HepG2 (cell line): ENCODE data around the gene SREBF1. TPM values are rescaled to one million over a fixed set of nuclear protein-coding genes. Genes with fewer than 3 reads are reported as not detected.

Source experiments
- ARID4A ChIP-seq: sonication (generic); formaldehyde crosslinking; IDR thresholded peaks from 2 replicates; pipeline ENCODE4 v1.5.0; 2020; ENCODE audit warnings: mild to moderate bottlenecking, missing genetic modification reagents, borderline replicate concordance
- GLI4 ChIP-seq: sonication (generic); formaldehyde crosslinking; IDR thresholded peaks from 2 replicates; pipeline ENCODE4 v1.5.1; 2020; ENCODE audit warnings: missing genetic modification reagents, mild to moderate bottlenecking, moderate library complexity, borderline replicate concordance
- HMG20B ChIP-seq: conservative IDR thresholded peaks from 2 replicates; pipeline ENCODE4 v1.6.1; 2016; ENCODE audit warnings: missing genetic modification reagents, missing compliant biosample characterization
- JDP2 ChIP-seq: sonication (generic); formaldehyde crosslinking; IDR thresholded peaks from 2 replicates; pipeline ENCODE4 v1.8.1; 2022; ENCODE audit warnings: missing genetic modification reagents, borderline replicate concordance
- KAT8 ChIP-seq: IDR thresholded peaks from 2 replicates; pipeline ENCODE4 v1.6.1; 2016; ENCODE audit warnings: missing genetic modification reagents, missing compliant biosample characterization
- KDM4B ChIP-seq: sonication (generic); formaldehyde crosslinking; IDR thresholded peaks from 2 replicates; pipeline ENCODE4 v1.4.0; 2020; ENCODE audit warnings: missing genetic modification reagents
- MLLT10 ChIP-seq: sonication (generic); formaldehyde crosslinking; IDR thresholded peaks from 2 replicates; pipeline ENCODE4 v1.4.0; 2020; ENCODE audit warnings: missing genetic modification reagents
- NR0B2 ChIP-seq: sonication (generic); formaldehyde crosslinking; IDR thresholded peaks from 2 replicates; pipeline ENCODE4 v1.4.0; 2020; ENCODE audit warnings: mild to moderate bottlenecking, missing genetic modification reagents
- TBX2 ChIP-seq: sonication (generic); formaldehyde crosslinking; IDR thresholded peaks from 2 replicates; pipeline ENCODE4 v1.5.0; 2020; ENCODE audit warnings: missing genetic modification reagents, mild to moderate bottlenecking, borderline replicate concordance
- TFDP1 ChIP-seq: IDR thresholded peaks from 2 replicates; pipeline ENCODE4 v1.6.1; 2016; ENCODE audit warnings: missing compliant biosample characterization, missing genetic modification reagents, borderline replicate concordance
- ZBTB3 ChIP-seq: sonication (generic); formaldehyde crosslinking; IDR thresholded peaks from 2 replicates; pipeline ENCODE4 v1.4.0; 2020; ENCODE audit warnings: low read depth, mild to moderate bottlenecking, moderate library complexity, missing genetic modification reagents, borderline replicate concordance
- ZBTB8A ChIP-seq: sonication (generic); formaldehyde crosslinking; IDR thresholded peaks from 2 replicates; pipeline ENCODE4 v1.4.0; 2020; ENCODE audit warnings: mild to moderate bottlenecking, low read depth, missing genetic modification reagents, borderline replicate concordance
- ZFP41 ChIP-seq: sonication (generic); formaldehyde crosslinking; IDR thresholded peaks from 2 replicates; pipeline ENCODE4 v1.4.0; 2020; ENCODE audit warnings: mild to moderate bottlenecking, missing genetic modification reagents, borderline replicate concordance
- ZNF124 ChIP-seq: sonication (generic); formaldehyde crosslinking; IDR thresholded peaks from 2 replicates; pipeline ENCODE4 v1.4.0; 2020; ENCODE audit warnings: missing genetic modification reagents
- ZNF18 ChIP-seq: sonication (generic); formaldehyde crosslinking; IDR thresholded peaks from 2 replicates; pipeline ENCODE4 v1.8.0; 2022; ENCODE audit warnings: mild to moderate bottlenecking, missing genetic modification reagents; ENCODE audit not compliant: insufficient replicate concordance
- ZNF510 ChIP-seq: sonication (generic); formaldehyde crosslinking; IDR thresholded peaks from 2 replicates; pipeline ENCODE4 v1.4.0; 2020; ENCODE audit warnings: low read depth, mild to moderate bottlenecking, missing genetic modification reagents
- polyA plus RNA-seq, 8 experiments: library from polyadenylated mRNA; depleted of rRNA in 3 of 8; stranded (reverse) in 7 of 8; unstranded in 1 of 8; fragments of >200 nt; fragmentation: Illumina TruSeq in 4 of 8; extraction: Trizol in 4 of 8; gene quantifications; 2 replicates each; pipeline versions ENCODE4 v1.2.1 to v1.2.3, GENCODE V29; 2011 to 2016; ENCODE audit warnings: low read depth in 4 of 8, missing spikeins in 1 of 8, mixed read lengths in 1 of 8; ENCODE audit not compliant: insufficient read depth in 1 of 8
- total RNA-seq, 5 experiments: library from RNA; depleted of rRNA; stranded (reverse); fragments of >200 nt; fragmentation: Illumina TruSeq; extraction: Trizol; gene quantifications; 2 replicates each; pipeline ENCODE4 v1.2.3, GENCODE V29; 2016; ENCODE audit warnings: low read depth in 1 of 5

SREBF1 gene
- total and polyA plus RNA-seq, 2 of the 13 experiments (the other 11 are each of a cell fraction or from before 2014, with no cell fraction given) = 34.3 to 38.0 TPM

- TF ChIP-seq JDP2 (CRISPR knock-in tag) (0 out of 2 replicates have a peak, but pooled peaks have one; percentile 23), ZBTB3 (CRISPR knock-in tag) (peak; percentile 72; the same call in 1 of the 2 replicates), ZNF124 (no peak; the same call in 1 of the 2 replicates), ZBTB8A (CRISPR knock-in tag) (no peak), KDM4B (CRISPR knock-in tag) (peak; percentile 47; the same call in 1 of the 2 replicates), KAT8 (no peak; the same call in 1 of the 2 replicates), GLI4 (CRISPR knock-in tag) (0 out of 2 replicates have a peak, but pooled peaks have one; percentile 58), MLLT10 (CRISPR knock-in tag) (no peak), ARID4A (CRISPR knock-in tag) (peak; percentile 83), TBX2 (CRISPR knock-in tag) (peak; percentile 64; the same call in 1 of the 2 replicates), TFDP1 (CRISPR knock-in tag) (no peak), ZNF510 (CRISPR knock-in tag) (0 out of 2 replicates have a peak, but pooled peaks have one; percentile 48), ZFP41 (CRISPR knock-in tag) (no peak), ZNF18 (CRISPR knock-in tag) (peak; percentile 84), HMG20B (CRISPR knock-in tag) (no peak), NR0B2 (CRISPR knock-in tag) (peak; percentile 82; the same call in 1 of the 2 replicates)
Measured at GRCh38 chr17:17836250-17836817, 452 bp downstream of the SREBF1 start (continued).
